ENCODE results near the gene IREB2.
A peak's percentile ranks its signal among the peaks of the same experiment; 100 is the strongest.
"Not testable (repeated sequence)": the region's sequence is repeated elsewhere in the genome, so short reads cannot be mapped to it uniquely, and the experiment has no call there.

Gene IREB2

GRCh38 chr15:78434134-78434533 is 3.9 kb upstream of the IREB2 start:
- DNase-seq (ENCODE audit: low read depth in 1 of 2, low spot score in 1 of 2): no peak

GRCh38 chr15:78434711-78435110 is 3.3 kb upstream of the IREB2 start:
- not testable (repeated sequence) for DNase-seq (ENCODE audit: low read depth in 1 of 2, low spot score in 1 of 2)

- DNase-seq (ENCODE audit: low read depth in 1 of 2, low spot score in 1 of 2): no peak
Observed at GRCh38 chr15:78437107-78437761, 782 bp upstream of the IREB2 start.

- peak; percentile 7 to 17 for DNase-seq (ENCODE audit: low read depth in 1 of 2, low spot score in 1 of 2)
Observed at GRCh38 chr15:78438619-78439285, 736 bp downstream of the IREB2 start.

- DNase-seq (ENCODE audit: low read depth in 1 of 2, low spot score in 1 of 2): peak in 1 of 2 donors; percentile 13
Observed at GRCh38 chr15:78440375-78441373, 2.7 kb downstream of the IREB2 start.

- DNase-seq (ENCODE audit: low read depth in 1 of 2, low spot score in 1 of 2): no peak
Observed at GRCh38 chr15:78444255-78444654, 6.2 kb downstream of the IREB2 start.

- no peak for DNase-seq (ENCODE audit: low read depth in 1 of 2, low spot score in 1 of 2)
Observed at GRCh38 chr15:78445875-78446274, 7.9 kb downstream of the IREB2 start.

- no peak for DNase-seq (ENCODE audit: low read depth in 1 of 2, low spot score in 1 of 2)
Observed at GRCh38 chr15:78446551-78446950, 8.5 kb downstream of the IREB2 start.

- DNase-seq (ENCODE audit: low read depth in 1 of 2, low spot score in 1 of 2): no peak
Observed at GRCh38 chr15:78448441-78449219, 10.6 kb downstream of the IREB2 start.

GRCh38 chr15:78449220-78449999 is 11.4 kb downstream of the IREB2 start:
- DNase-seq (ENCODE audit: low read depth in 1 of 2, low spot score in 1 of 2): no peak

GRCh38 chr15:78450285-78450858 is 12.4 kb downstream of the IREB2 start:
- no peak for DNase-seq (ENCODE audit: low read depth in 1 of 2, low spot score in 1 of 2)

GRCh38 chr15:78452485-78452884 is 14.5 kb downstream of the IREB2 start:
- DNase-seq (ENCODE audit: low read depth in 1 of 2, low spot score in 1 of 2): no peak

GRCh38 chr15:78453447-78453846 is 15.4 kb downstream of the IREB2 start:
- DNase-seq (ENCODE audit: low read depth in 1 of 2, low spot score in 1 of 2): no peak

- DNase-seq (ENCODE audit: low read depth in 1 of 2, low spot score in 1 of 2): no peak
Observed at GRCh38 chr15:78454992-78455391, 17.0 kb downstream of the IREB2 start.

- DNase-seq (ENCODE audit: low read depth in 1 of 2, low spot score in 1 of 2): no peak
Observed at GRCh38 chr15:78455749-78456148, 17.7 kb downstream of the IREB2 start.

GRCh38 chr15:78456426-78456825 is 18.4 kb downstream of the IREB2 start:
- no peak for DNase-seq (ENCODE audit: low read depth in 1 of 2, low spot score in 1 of 2)

GRCh38 chr15:78457101-78457500 is 19.1 kb downstream of the IREB2 start:
- no peak for DNase-seq (ENCODE audit: low read depth in 1 of 2, low spot score in 1 of 2)

- DNase-seq (ENCODE audit: low read depth in 1 of 2, low spot score in 1 of 2): no peak
Observed at GRCh38 chr15:78460737-78461136, 22.7 kb downstream of the IREB2 start.

- no peak for DNase-seq (ENCODE audit: low read depth in 1 of 2, low spot score in 1 of 2)
Observed at GRCh38 chr15:78461171-78461888, 23.3 kb downstream of the IREB2 start.

Data from activated CD4-positive, alpha-beta T cell treated with anti-CD3 and anti-CD28 coated beads, Interleukin-2, amount 50 U/mL, for 24 hours (primary cell).